Suprapubic skin (tissue), 4 donors: Measurements from ENCODE around the gene PHF1. TPM values are rescaled to one million over a fixed set of nuclear protein-coding genes. Genes with fewer than 3 reads are reported as not detected.
A peak's percentile ranks its signal among the peaks of the same experiment; 100 is the strongest.
"Not testable (repeated sequence)": the region's sequence is repeated elsewhere in the genome, so short reads cannot be mapped to it uniquely, and the experiment has no call there.

Source experiments
- DNase-seq, 2 donors: peaks; one replicate each; pipeline ENCODE4 v3.0.0-alpha.2; 2019; ENCODE audit warnings: low spot score in 2 of 2
- H3K27ac ChIP-seq: fragments of 200-600 bp; sonication (generic); one replicate; pipeline ENCODE4 v1.5.1; 2019
- H3K27me3 ChIP-seq: fragments of 200-600 bp; sonication (generic); one replicate; pipeline ENCODE4 v1.5.1; 2019
- H3K36me3 ChIP-seq: fragments of 200-600 bp; sonication (generic); one replicate; pipeline ENCODE4 v1.5.1; 2019
- H3K4me1 ChIP-seq: fragments of 200-600 bp; sonication (generic); one replicate; pipeline ENCODE4 v1.5.1; 2019
- H3K4me3 ChIP-seq: fragments of 200-600 bp; sonication (generic); one replicate; pipeline ENCODE4 v1.5.1; 2019; ENCODE audit warnings: mild to moderate bottlenecking
- H3K9me3 ChIP-seq: fragments of 200-600 bp; sonication (generic); one replicate; pipeline ENCODE4 v1.5.1; 2019
- EP300 ChIP-seq: sonication (generic); formaldehyde crosslinking; IDR thresholded peaks from one replicate; pipeline ENCODE4 v1.6.1; 2017; ENCODE audit warnings: antibody characterized with exemption
- POLR2A ChIP-seq, 2 donors: fragments of 450-650 bp; IDR thresholded peaks; one replicate each; pipeline ENCODE4 v1.6.1; 2017; ENCODE audit warnings: antibody characterized with exemption in 2 of 2, mild to moderate bottlenecking in 2 of 2, moderate library complexity in 2 of 2
- POLR2AphosphoS5 ChIP-seq, 3 donors: sonication (generic); formaldehyde crosslinking; IDR thresholded peaks; one replicate each; pipeline ENCODE4 v1.6.1; 2017; ENCODE audit warnings: antibody characterized with exemption in 3 of 3
- whole genome bisulfite sequencing: methylation state at CpG from one replicate; pipeline ENCODE4 v1.1.5; 2018; 5-methylcytosine and 5-hydroxymethylcytosine counted together
- total RNA-seq, 4 donors: library from RNA; depleted of rRNA; stranded (reverse); fragments of >200 nt; gene quantifications; one replicate each; pipeline ENCODE4 v1.1.0, GENCODE V29; 2016
- TF ChIP-seq, protein P1 (sequence below), 2 donors: fragments of 200-600 bp in 1 of 2; fragments of 450-650 bp in 1 of 2; sonication (generic) in 1 of 2; IDR thresholded peaks; one replicate each; pipeline ENCODE4 v1.5.1; 2016 to 2019; ENCODE audit warnings: antibody characterized with exemption in 2 of 2, mild to moderate bottlenecking in 1 of 2, moderate library complexity in 1 of 2

PHF1 gene
- total RNA-seq, 4 donors from 2014 or later: 35.9 to 102 (median 48.6) TPM

DNA sequence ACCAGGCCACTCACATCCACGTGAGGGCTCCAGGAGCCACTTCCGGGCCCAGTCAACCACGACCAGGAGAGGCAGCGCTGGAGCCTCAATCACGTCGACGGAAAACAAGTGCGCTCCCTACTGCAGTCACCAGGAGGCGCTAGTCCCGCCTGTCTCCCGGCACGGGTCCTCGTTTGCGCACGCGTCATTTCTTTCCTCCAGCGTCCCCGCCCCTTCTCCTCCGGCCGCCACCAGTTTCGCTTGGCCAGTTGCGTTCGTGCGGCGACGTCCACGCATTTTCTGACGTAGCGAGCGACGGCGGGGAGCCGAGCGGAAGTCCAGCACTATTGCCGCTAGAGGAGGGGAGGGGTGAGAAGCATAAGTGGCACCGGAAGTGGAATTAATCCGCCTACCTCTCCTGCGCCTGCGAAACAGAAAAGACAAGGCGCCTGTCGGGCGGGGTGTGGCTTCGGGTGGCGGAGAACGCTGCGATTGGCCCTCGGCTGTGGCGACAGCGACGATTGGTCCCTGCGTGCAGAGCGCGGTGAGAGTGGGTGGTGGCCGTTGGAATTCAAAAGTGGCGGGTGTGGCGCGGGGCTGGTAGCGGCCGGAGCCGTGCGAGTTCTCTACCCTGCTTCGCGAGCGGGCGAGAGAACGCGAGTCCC lies 19.4 kb upstream of the PHF1 start, which contains the start of gene KIFC1:
Gene KIFC1, plus strand, starts transcription at position 546 of the 644 bp plus-strand sequence. CDS start 163 bp downstream, outside the sequence.
- Histone ChIP-seq H3K27me3 (no peaks in the 10 kb centered on the region), H3K9me3 (no peaks in the 10 kb centered on the region), H3K36me3 (no peaks in the 10 kb centered on the region), H3K27ac (peak within 1 kb of the TSS; percentile 86), H3K4me1 (peaks cover 17% of the 10 kb centered on the region), H3K4me3 (peak within 1 kb of the TSS; percentile 75)
- peak; percentile 99 to 100 for DNase-seq
- TF ChIP-seq POLR2AphosphoS5 (IDR thresholded peaks at IDR 0.05): peak; percentile 62 to 97 (median 80)
- TF ChIP-seq EP300: peak; percentile 61
- TF ChIP-seq POLR2A (IDR thresholded peaks at IDR 0.05): no peak
- TF ChIP-seq, protein P1, sequence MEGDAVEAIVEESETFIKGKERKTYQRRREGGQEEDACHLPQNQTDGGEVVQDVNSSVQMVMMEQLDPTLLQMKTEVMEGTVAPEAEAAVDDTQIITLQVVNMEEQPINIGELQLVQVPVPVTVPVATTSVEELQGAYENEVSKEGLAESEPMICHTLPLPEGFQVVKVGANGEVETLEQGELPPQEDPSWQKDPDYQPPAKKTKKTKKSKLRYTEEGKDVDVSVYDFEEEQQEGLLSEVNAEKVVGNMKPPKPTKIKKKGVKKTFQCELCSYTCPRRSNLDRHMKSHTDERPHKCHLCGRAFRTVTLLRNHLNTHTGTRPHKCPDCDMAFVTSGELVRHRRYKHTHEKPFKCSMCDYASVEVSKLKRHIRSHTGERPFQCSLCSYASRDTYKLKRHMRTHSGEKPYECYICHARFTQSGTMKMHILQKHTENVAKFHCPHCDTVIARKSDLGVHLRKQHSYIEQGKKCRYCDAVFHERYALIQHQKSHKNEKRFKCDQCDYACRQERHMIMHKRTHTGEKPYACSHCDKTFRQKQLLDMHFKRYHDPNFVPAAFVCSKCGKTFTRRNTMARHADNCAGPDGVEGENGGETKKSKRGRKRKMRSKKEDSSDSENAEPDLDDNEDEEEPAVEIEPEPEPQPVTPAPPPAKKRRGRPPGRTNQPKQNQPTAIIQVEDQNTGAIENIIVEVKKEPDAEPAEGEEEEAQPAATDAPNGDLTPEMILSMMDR (IDR thresholded peaks at IDR 0.05): peak; percentile 96 to 98
- under 1% methylated on average over 52 of the region's 67 CpGs for WGBS

DNA sequence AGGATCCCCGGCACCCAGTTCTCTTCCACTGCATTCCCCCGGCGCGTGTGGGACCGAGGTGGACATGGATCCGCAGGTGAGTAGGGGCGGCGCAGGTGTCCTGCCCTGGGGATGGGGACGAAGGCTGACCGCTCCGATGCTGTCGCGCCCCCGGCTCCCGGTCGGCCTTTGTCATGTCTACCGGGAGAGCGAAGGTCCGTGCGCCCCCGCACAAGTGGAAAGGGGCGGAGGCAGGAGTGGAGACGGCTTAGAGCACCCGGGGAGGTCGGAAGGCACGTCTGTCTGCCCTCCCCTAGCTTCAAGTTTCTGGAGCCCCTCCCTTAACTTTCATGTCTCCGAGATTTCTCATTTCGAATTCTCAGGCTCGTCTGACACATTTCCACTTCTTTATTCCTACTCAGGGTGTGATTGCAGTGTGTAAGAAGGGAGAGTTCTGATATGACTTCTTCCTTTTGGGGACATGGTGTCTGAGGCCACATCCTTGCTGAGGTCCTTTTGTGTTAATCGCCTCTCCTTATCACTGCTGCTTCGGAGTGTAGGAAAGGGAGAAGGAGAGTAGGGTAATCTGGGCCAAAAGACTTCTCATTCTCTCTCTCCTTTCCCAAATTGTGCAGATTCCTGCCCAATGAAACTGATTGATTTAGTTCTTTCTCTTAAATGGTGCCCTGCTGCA lies 18.8 kb upstream of the PHF1 start:
- no peak for DNase-seq
- peak overlapping the region; percentile 75 for H3K4me3 ChIP-seq
- H3K27ac ChIP-seq: peak overlapping the region; percentile 51
- WGBS: 0% methylated on average over 30 of the region's 31 CpGs
- no peaks in the 10 kb centered on the region for H3K9me3 ChIP-seq
- no peaks in the 10 kb centered on the region for H3K27me3 ChIP-seq
- TF ChIP-seq POLR2A (IDR thresholded peaks at IDR 0.05) (no peak), EP300 (no peak), POLR2AphosphoS5 (IDR thresholded peaks at IDR 0.05) (no peak)
- TF ChIP-seq, protein P1 (IDR thresholded peaks at IDR 0.05): no peak
- peaks cover 17% of the 10 kb centered on the region for H3K4me1 ChIP-seq
- no peaks in the 10 kb centered on the region for H3K36me3 ChIP-seq

DNA sequence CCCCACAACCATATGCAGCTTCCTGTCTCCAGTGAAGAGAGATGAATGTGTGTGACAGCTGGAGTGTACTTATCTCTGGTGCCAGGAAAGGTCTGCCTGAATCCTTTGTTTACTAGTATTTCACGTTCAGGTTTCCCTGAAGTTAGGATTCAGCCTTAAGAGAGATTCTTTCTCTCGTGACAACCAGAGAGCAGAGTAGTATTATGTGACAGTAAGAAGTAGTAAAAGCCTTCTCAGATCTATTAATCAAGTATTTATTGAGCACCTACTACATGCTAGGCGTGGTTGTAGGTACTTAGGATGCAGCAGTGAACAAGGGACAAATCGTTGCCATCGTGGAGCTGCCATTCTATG lies 18.2 kb upstream of the PHF1 start:
- Histone ChIP-seq H3K27ac (no peak overlapping the region), H3K4me3 (peak overlapping the region; percentile 75), H3K27me3 (no peaks in the 10 kb centered on the region), H3K9me3 (no peaks in the 10 kb centered on the region), H3K36me3 (no peaks in the 10 kb centered on the region), H3K4me1 (peaks cover 17% of the 10 kb centered on the region)
- DNase-seq: no peak
- no peak for TF ChIP-seq EP300
- TF ChIP-seq, protein P1 (IDR thresholded peaks at IDR 0.05): no peak
- TF ChIP-seq POLR2A (IDR thresholded peaks at IDR 0.05): no peak
- TF ChIP-seq POLR2AphosphoS5 (IDR thresholded peaks at IDR 0.05): no peak
- WGBS: 35% methylated on average over 5 of the region's 5 CpGs

DNA sequence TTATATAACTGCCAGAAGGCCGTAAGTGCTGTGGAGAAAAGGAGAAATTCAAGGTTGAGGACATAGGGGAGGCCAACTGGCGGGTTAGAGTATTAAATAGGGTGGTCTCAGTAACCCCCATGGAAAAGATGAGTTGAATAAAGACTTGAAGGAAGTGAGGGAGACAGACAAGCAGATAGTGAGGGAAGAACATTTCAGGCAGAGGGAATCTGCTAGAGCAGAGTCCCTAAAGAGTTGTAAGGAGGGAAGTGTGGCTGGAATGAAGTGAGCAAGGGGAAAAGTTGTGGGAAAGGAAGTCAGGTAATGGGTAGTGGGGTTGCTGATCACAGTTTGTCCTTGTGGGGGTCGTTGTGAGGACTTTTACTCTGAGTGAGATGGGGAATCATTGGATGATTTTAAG lies 17.8 kb upstream of the PHF1 start:
- 54% methylated on average over 3 of the region's 3 CpGs for WGBS
- DNase-seq: no peak
- H3K4me3 ChIP-seq: no peak overlapping the region
- no peak overlapping the region for H3K27ac ChIP-seq
- no peaks in the 10 kb centered on the region for H3K27me3 ChIP-seq
- no peaks in the 10 kb centered on the region for H3K36me3 ChIP-seq
- peaks cover 17% of the 10 kb centered on the region for H3K4me1 ChIP-seq
- no peaks in the 10 kb centered on the region for H3K9me3 ChIP-seq
- no peak for TF ChIP-seq POLR2AphosphoS5 (IDR thresholded peaks at IDR 0.05)
- TF ChIP-seq EP300: no peak
- TF ChIP-seq POLR2A (IDR thresholded peaks at IDR 0.05): no peak
- TF ChIP-seq, protein P1 (IDR thresholded peaks at IDR 0.05): no peak

DNA sequence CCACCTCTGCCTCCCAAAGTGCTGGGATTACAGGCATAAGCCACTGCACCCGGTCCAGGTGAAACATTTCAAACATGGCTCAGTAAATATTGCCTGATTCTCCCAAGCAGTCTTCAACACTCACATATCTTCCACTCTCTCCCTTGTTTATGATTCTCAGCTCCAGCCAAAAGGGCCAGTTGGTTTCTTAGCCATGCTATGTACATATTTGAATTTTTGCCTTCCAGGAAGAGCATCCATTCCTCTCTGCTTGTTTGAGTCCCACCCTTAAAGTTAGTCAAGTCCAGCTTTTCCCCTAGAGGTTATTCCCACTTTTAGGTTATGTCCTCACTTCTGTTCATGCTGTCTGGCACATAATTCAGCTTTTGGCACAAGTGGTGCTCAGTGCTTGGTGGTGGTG lies 13.3 kb upstream of the PHF1 start:
- TF ChIP-seq EP300: no peak
- no peak for TF ChIP-seq POLR2AphosphoS5 (IDR thresholded peaks at IDR 0.05)
- Histone ChIP-seq H3K9me3 (no peaks in the 10 kb centered on the region), H3K27ac (no peak overlapping the region), H3K27me3 (no peaks in the 10 kb centered on the region), H3K4me1 (peaks cover under 1% of the 10 kb centered on the region), H3K36me3 (no peaks in the 10 kb centered on the region), H3K4me3 (no peak overlapping the region)
- no peak for DNase-seq
- WGBS: 90% methylated on average over 1 of the region's 1 CpG

DNA sequence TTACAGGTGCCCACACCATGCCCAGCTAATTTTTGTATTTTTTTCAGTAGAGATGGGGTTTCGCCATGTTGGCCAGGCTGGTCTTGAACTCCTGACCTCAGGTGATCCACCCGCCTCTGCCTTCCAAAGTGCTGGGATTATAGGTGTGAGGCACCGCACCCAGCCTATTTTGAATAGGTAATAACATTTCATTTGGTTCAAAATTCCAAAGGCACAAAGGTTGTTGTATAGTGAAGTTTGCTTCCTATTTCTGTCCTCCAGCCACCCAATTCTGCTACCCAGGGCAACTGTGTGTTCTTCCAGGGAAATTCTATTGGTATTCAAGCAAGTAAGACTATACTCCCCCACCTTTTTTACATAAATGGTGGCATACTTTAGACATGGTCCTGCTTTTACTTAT lies 12.2 kb upstream of the PHF1 start:
- WGBS: 100% methylated on average over 3 of the region's 3 CpGs
- H3K4me3 ChIP-seq, H3K27ac ChIP-seq, H3K9me3 ChIP-seq, DNase-seq, H3K36me3 ChIP-seq, H3K4me1 ChIP-seq, H3K27me3 ChIP-seq: not testable (repeated sequence)

DNA sequence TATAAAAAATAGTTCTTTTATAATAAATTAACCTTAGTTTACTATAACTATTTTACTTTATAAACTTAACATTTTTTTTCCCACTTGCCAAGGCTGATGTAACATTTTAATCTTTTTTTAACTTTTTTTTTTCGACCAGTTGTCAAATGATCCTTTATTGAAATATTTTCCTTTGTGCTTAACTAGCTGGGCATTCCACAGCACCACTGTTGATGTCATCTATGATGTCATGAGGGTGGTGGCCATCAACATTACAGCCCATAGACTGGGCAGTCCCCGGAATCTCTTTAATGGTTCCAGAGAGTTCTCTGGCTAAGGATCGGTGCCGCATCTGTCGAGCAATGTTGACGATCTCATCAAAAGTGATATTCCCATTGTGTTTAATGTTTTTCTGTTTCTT lies 10.9 kb upstream of the PHF1 start:
- DNase-seq, H3K27ac ChIP-seq, H3K36me3 ChIP-seq, H3K4me3 ChIP-seq, H3K4me1 ChIP-seq, H3K9me3 ChIP-seq, H3K27me3 ChIP-seq: not testable (repeated sequence)
- WGBS: 96% methylated on average over 6 of the region's 6 CpGs
